ENCODE results near the gene CEP290.
A peak's percentile ranks its signal among the peaks of the same experiment; 100 is the strongest.

CEP290 gene

GRCh38 chr12:88141774-88142609 lies at the start of gene CEP290, which contains the start of gene TMTC3:
Gene CEP290, minus strand, starts transcription at chr12:88142088. Its CDS starts 781 bp downstream, at chr12:88141307.
Gene TMTC3, plus strand, starts transcription at chr12:88142307. Its CDS starts 6,009 bp downstream, at chr12:88148316.
- DNase-seq, result peak; percentile 98

- no peak for DNase-seq
These were observed 46.3 kb upstream of the CEP290 start for GRCh38 chr12:88188180-88188579.

- no peak for DNase-seq
These were observed 45.7 kb upstream of the CEP290 start for GRCh38 chr12:88187571-88187970.

- no peak for DNase-seq
These were observed 44.1 kb upstream of the CEP290 start for GRCh38 chr12:88185988-88186387.

- DNase-seq, result no peak
These were observed 43.4 kb upstream of the CEP290 start for GRCh38 chr12:88185279-88185678.

GRCh38 chr12:88184196-88184595 lies 42.3 kb upstream of the CEP290 start:
- no peak for DNase-seq

- DNase-seq, result no peak
These were observed 40.5 kb upstream of the CEP290 start for GRCh38 chr12:88182416-88182815.

GRCh38 chr12:88181881-88182280 lies 40.0 kb upstream of the CEP290 start:
- no peak for DNase-seq

GRCh38 chr12:88179436-88180014 lies 37.6 kb upstream of the CEP290 start:
- no peak for DNase-seq

- DNase-seq, result no peak
These were observed 33.7 kb upstream of the CEP290 start for GRCh38 chr12:88175544-88175943.

GRCh38 chr12:88172844-88173407 lies 31.0 kb upstream of the CEP290 start:
- no peak for DNase-seq

GRCh38 chr12:88167384-88167783 lies 25.5 kb upstream of the CEP290 start:
- no peak for DNase-seq

GRCh38 chr12:88166179-88166578 lies 24.3 kb upstream of the CEP290 start:
- no peak for DNase-seq

GRCh38 chr12:88163371-88163770 lies 21.5 kb upstream of the CEP290 start:
- no peak for DNase-seq

GRCh38 chr12:88156075-88156654 lies 14.3 kb upstream of the CEP290 start:
- DNase-seq, result no peak

GRCh38 chr12:88153959-88154358 lies 12.1 kb upstream of the CEP290 start:
- DNase-seq, result no peak

- no peak for DNase-seq
These were observed 8.2 kb upstream of the CEP290 start for GRCh38 chr12:88150063-88150462.

GRCh38 chr12:88145567-88146505 lies 3.9 kb upstream of the CEP290 start:
- DNase-seq, result no peak

GRCh38 chr12:88144546-88145468 lies 2.9 kb upstream of the CEP290 start:
- DNase-seq, result no peak

GRCh38 chr12:88144037-88144436 lies 2.1 kb upstream of the CEP290 start:
- DNase-seq, result no peak

- DNase-seq, result no peak
These were observed 713 bp upstream of the CEP290 start for GRCh38 chr12:88142610-88142991.

All from right hindlimb (tissue), 1 donor.